Activated B cell treated with CpG ODN at 0.5 μM for 24 hours (primary cell): ENCODE results near the gene SCARF2. TPM values are rescaled to one million over a fixed set of nuclear protein-coding genes. Genes with fewer than 3 reads are reported as not detected.

Experiments used
- ATAC-seq: fragments of 200-7000 bp; cut with Tn5 transposase; one replicate; pipeline ENCODE4 v1.10.0; 2021; ENCODE audit warnings: low read depth, mild to moderate bottlenecking, moderate library complexity
- CTCF ChIA-PET: fragments of 350-600 bp; sonication (Branson Sonifier 250); formaldehyde crosslinking; loops from one replicate; lab custom pipeline; 2021; ENCODE audit warnings: antibody characterized with exemption; lab: Charles Lee
- POLR2A ChIA-PET: fragments of 350-600 bp; sonication (Branson Sonifier 250); formaldehyde crosslinking; loops from one replicate; lab custom pipeline; 2021; ENCODE audit warnings: antibody characterized with exemption; lab: Charles Lee
- DNase-seq: peaks from one replicate; pipeline ENCODE4 v3.0.0; 2022
- H3K27ac Mint-ChIP-seq: one replicate; pipeline ENCODE4 v1.8.0; 2020; ENCODE audit warnings: mixed read lengths
- H3K27me3 Mint-ChIP-seq: one replicate; pipeline ENCODE4 v1.8.0; 2021; ENCODE audit warnings: mixed read lengths
- H3K36me3 Mint-ChIP-seq: one replicate; pipeline ENCODE4 v1.8.0; 2021; ENCODE audit warnings: low read depth, mixed read lengths
- H3K4me1 Mint-ChIP-seq: one replicate; pipeline ENCODE4 v1.8.0; 2021; ENCODE audit warnings: mixed read lengths
- H3K4me3 Mint-ChIP-seq: one replicate; pipeline ENCODE4 v1.8.0; 2020; ENCODE audit warnings: mild to moderate bottlenecking, mixed read lengths
- H3K9me3 Mint-ChIP-seq: one replicate; pipeline ENCODE4 v1.8.0; 2020; ENCODE audit warnings: mixed read lengths
- CTCF ChIP-seq: fragments of 200-600 bp; IDR thresholded peaks from one replicate; pipeline ENCODE4 v1.8.0; 2022; ENCODE audit warnings: antibody characterized with exemption, mild to moderate bottlenecking
- intact Hi-C: fragments of 100-400 bp; cut with micrococcal nuclease; formaldehyde crosslinking; loops from one replicate; pipeline ENCODE4 v1.15.1; 2024
- total RNA-seq: library from RNA; stranded (reverse); gene quantifications from 2 replicates; pipeline ENCODE4 v1.2.3, GENCODE V29; 2022

The SCARF2 gene
- total RNA-seq, 1 donor from 2014 or later: 0.18 TPM

DNA sequence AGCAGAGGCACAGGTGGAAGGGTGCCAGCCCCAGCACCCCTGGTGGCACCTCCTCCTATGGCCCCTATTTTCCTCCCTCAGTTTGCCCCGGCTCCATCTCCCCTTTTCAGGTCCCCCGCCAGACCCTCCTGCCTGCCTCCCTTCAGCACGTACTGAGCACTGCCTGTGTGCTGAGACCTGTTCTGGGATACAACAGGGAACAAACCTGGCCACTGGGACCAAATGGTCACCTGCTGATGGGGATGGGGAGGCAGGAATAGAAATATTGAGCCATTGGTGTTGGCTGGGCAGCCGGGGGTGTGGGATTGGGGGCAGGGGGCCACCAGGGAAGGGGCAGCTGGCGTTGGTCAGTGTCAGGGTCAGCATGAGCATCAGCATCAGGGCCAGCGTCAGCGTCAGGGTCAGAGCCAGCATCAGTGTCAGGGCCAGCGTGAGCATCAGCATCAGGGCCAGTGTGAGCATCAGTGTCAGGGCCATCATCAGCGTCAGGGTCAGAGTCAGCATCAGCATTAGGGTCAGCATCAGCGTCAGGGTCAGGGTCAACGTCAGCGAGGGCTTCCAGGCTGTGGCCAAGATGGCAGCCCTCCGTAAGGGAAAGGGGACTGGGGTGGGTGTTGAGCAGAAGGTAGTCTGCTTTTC, 36.1 kb downstream of the SCARF2 start:
- no peak for ATAC-seq
- no peaks in the 10 kb centered on the region for H3K9me3 Mint-ChIP-seq
- ChIA-PET CTCF (no interaction called here), POLR2A (no interaction called here)
- TF ChIP-seq CTCF: no peak
- H3K4me3 Mint-ChIP-seq: no peak overlapping the region
- H3K36me3 Mint-ChIP-seq: peaks cover 27% of the 10 kb centered on the region
- H3K4me1 Mint-ChIP-seq: peaks cover 3% of the 10 kb centered on the region
- DNase-seq: no peak
- no peaks in the 10 kb centered on the region for H3K27me3 Mint-ChIP-seq
- H3K27ac Mint-ChIP-seq: no peak overlapping the region
- intact Hi-C loops: no loop called here

DNA sequence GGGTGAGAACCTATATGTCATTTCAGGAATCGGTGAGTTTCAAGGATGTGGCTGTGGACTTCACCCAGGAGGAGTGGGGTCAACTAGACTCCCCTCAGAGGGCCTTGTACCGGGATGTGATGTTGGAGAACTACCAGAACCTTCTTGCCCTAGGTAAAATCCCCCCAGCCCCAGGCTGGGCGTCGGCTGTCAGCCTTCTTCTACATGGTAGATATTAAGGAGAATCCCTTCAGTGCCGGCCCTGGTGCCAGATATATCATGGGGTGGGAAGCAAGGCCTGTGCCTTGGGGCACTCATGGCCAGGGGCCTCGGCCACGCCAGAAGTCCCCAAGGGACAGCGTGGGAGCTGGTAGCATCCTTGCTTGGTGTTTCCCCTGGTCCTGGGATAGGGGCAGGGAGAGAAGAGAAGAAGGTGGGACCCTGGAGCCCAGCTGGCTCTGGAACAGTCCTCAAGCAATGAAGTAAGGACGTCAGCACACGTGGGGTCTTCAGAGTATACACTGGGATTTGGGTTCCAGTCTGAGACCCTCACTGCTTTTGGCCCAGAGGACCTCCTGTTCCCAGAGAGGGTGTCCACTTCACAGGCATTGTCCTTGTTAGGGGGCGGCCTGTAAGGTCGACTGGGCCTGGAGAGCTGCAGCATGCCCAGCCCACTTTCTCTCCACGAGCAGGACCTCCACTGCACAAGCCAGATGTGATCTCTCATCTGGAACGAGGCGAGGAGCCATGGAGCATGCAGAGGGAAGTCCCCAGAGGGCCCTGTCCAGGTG, 36.8 kb downstream of the SCARF2 start:
- intact Hi-C loops: no loop called here
- DNase-seq (no peak), ATAC-seq (no peak)
- no peak for TF ChIP-seq CTCF
- H3K36me3 Mint-ChIP-seq: peaks cover 21% of the 10 kb centered on the region
- POLR2A ChIA-PET: no interaction called here
- CTCF ChIA-PET: no interaction called here
- H3K27ac Mint-ChIP-seq: no peak overlapping the region
- peaks cover 10% of the 10 kb centered on the region for H3K4me1 Mint-ChIP-seq
- no peaks in the 10 kb centered on the region for H3K9me3 Mint-ChIP-seq
- no peaks in the 10 kb centered on the region for H3K27me3 Mint-ChIP-seq
- H3K4me3 Mint-ChIP-seq: no peak overlapping the region

GRCh38 chr22:20399866-20400605, 37.6 kb downstream of the SCARF2 start:
- H3K4me3 Mint-ChIP-seq: no peak overlapping the region
- DNase-seq: no peak
- peaks cover 20% of the 10 kb centered on the region for H3K36me3 Mint-ChIP-seq
- no peak overlapping the region for H3K27ac Mint-ChIP-seq
- POLR2A ChIA-PET: no interaction called here
- no peak for ATAC-seq
- peaks cover 18% of the 10 kb centered on the region for H3K4me1 Mint-ChIP-seq
- H3K9me3 Mint-ChIP-seq: no peaks in the 10 kb centered on the region
- H3K27me3 Mint-ChIP-seq: no peaks in the 10 kb centered on the region
- TF ChIP-seq CTCF: no peak
- intact Hi-C loops: no loop called here
- CTCF ChIA-PET: no interaction called here

DNA sequence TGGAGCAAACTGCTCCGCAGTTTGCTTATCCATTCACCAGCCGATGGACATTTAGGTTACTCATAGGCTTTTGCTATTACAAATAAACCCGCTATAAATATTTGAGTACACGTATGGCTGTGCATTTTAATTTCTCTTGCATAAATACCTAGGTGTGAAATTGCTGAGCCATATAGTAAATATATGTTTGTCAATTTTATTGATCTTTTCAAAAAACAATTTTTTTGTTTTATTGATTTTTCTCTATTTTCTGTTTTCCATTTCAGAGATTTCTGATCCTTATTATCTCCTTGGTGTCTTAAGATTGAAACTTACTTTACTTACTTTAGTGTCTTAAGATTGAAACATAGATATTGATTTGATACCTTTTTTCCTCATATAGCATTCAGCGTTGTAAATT, 39.2 kb downstream of the SCARF2 start:
- Mint-ChIP-seq H3K27me3 (no peaks in the 10 kb centered on the region), H3K4me1 (peaks cover 31% of the 10 kb centered on the region), H3K36me3 (peaks cover 11% of the 10 kb centered on the region), H3K4me3 (no peak overlapping the region), H3K27ac (no peak overlapping the region), H3K9me3 (no peaks in the 10 kb centered on the region)
- ChIA-PET CTCF (no interaction called here), POLR2A (no interaction called here)
- intact Hi-C loops: no loop called here
- DNase-seq: no peak
- no peak for TF ChIP-seq CTCF
- ATAC-seq: no peak

DNA sequence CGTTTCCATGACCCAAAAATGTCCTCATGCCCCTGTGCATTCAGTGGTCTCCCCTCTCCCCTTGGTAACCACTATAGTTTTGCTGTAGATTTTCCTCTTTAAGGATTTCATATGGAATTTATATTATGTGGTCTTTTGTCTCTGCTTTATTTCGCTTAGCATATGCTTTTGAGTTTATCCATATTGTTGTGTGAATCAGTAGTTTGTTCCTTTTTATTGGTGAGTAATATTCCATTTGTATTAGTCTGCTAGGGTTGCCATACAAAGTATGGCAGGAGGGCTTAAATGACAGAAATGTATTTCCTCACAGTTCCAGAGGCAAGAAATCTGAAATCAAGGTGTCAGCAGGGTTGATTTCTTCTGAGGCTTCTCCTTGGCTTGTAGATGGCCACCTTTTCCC, 40.1 kb downstream of the SCARF2 start:
- ATAC-seq: no peak
- H3K4me1 Mint-ChIP-seq: peaks cover 33% of the 10 kb centered on the region
- no peak for DNase-seq
- no peak overlapping the region for H3K4me3 Mint-ChIP-seq
- no peaks in the 10 kb centered on the region for H3K27me3 Mint-ChIP-seq
- ChIA-PET POLR2A (no interaction called here), CTCF (no interaction called here)
- H3K9me3 Mint-ChIP-seq: no peaks in the 10 kb centered on the region
- intact Hi-C loops: no loop called here
- no peak for TF ChIP-seq CTCF
- H3K36me3 Mint-ChIP-seq: peaks cover 7% of the 10 kb centered on the region
- H3K27ac Mint-ChIP-seq: no peak overlapping the region
